ENCODE results near the gene ROR2. TPM values are rescaled to one million over a fixed set of nuclear protein-coding genes. Genes with fewer than 3 reads are reported as not detected.

The ROR2 gene
- total RNA-seq, 1 experiment from 2014 or later = 2.7 TPM

GRCh38 chr9:91599564-91599963 lies 350.5 kb downstream of the ROR2 start:
- Histone ChIP-seq H3T11ph (ENCODE audit: low read length) (no peak overlapping the region), H3K23me2 (ENCODE audit: insufficient read length, low read depth, low read length, poor library complexity, severe bottlenecking) (no peaks in the 10 kb centered on the region), H3K27me3 (ENCODE audit: insufficient read depth, low read length) (no peaks in the 10 kb centered on the region)

More at GRCh38 chr9:91599564-91599963, 350.5 kb downstream of the ROR2 start:
- no peak overlapping the region for H3K18ac ChIP-seq (ENCODE audit: insufficient read length, low read depth, low read length)
- no peak overlapping the region for H3K27ac ChIP-seq (ENCODE audit: insufficient read length, low read depth, low read length)
- no peak overlapping the region for H2BK5ac ChIP-seq (ENCODE audit: insufficient read length, low read length)
- H3K27me3 Mint-ChIP-seq (ENCODE audit: low read depth) = no peaks in the 10 kb centered on the region; the same call in 1 of the 2 replicates
- no peak overlapping the region for H3K23ac ChIP-seq (ENCODE audit: insufficient read length, low read depth, low read length)
- no peaks in the 10 kb centered on the region for H3K4me1 ChIP-seq (ENCODE audit: insufficient read depth, low read length)
- H4K5ac ChIP-seq (ENCODE audit: insufficient read length, low read depth, low read length) = no peak overlapping the region
- no peaks in the 10 kb centered on the region for H3K79me2 ChIP-seq (ENCODE audit: insufficient read depth, low read length)
- no peak overlapping the region for H2BK12ac ChIP-seq (ENCODE audit: insufficient read length, low read depth, low read length)
- no peaks in the 10 kb centered on the region; a peak in 1 of 5 replicates for H3K9me3 Mint-ChIP-seq
- WGBS (ENCODE audit: extremely low coverage, insufficient read length, low lambda C conversion rate) = no CpG with 5 or more reads among the region's 3 CpGs
- H3K36me3 Mint-ChIP-seq (ENCODE audit: insufficient read depth in 1 of 3, low read depth in 3 of 3) = no peaks in the 10 kb centered on the region
- H3K9ac ChIP-seq (ENCODE audit: extremely low read depth, insufficient read length, low read length) = no peak overlapping the region
- peaks cover 6 to 8% of the 10 kb centered on the region in 2 experiments for H3K4me1 Mint-ChIP-seq
- H3K4ac ChIP-seq (ENCODE audit: low read depth, low read length) = no peak overlapping the region
- H2BK15ac ChIP-seq (ENCODE audit: low read depth, low read length) = no peak overlapping the region
- DNase-seq = no peak
- H3K79me1 ChIP-seq (ENCODE audit: insufficient read depth, low read depth, low read length, poor library complexity, severe bottlenecking) = no peaks in the 10 kb centered on the region
- H3K9me3 ChIP-seq (ENCODE audit: control insufficient read depth, low read depth, low read length) = no peaks in the 10 kb centered on the region
- H3K56ac ChIP-seq (ENCODE audit: insufficient read length, low read depth, low read length) = no peak overlapping the region
- H3K27ac Mint-ChIP-seq = no peak overlapping the region
- no peak overlapping the region for H4K91ac ChIP-seq (ENCODE audit: insufficient read length, low read depth, low read length)
- no peaks in the 10 kb centered on the region for H4K20me1 ChIP-seq (ENCODE audit: control insufficient read depth, insufficient read depth, insufficient read length)
- no peak for TF ChIP-seq CTCF (conservative IDR thresholded peaks at IDR 0.05)
- H3K4me3 Mint-ChIP-seq = no peak overlapping the region
- H2AK5ac ChIP-seq (ENCODE audit: insufficient read length, low read length) = no peak overlapping the region
- no peak overlapping the region for H2BK120ac ChIP-seq (ENCODE audit: low read depth, low read length, poor library complexity, severe bottlenecking)
- H3K14ac ChIP-seq (ENCODE audit: insufficient read depth, low read length) = no peak overlapping the region
- no peak overlapping the region for H2BK20ac ChIP-seq (ENCODE audit: low read depth, low read length, poor library complexity, severe bottlenecking)
- H3K4me2 ChIP-seq (ENCODE audit: insufficient read depth, insufficient read length, low read length) = no peak overlapping the region
- H2AFZ ChIP-seq (ENCODE audit: low read length) = no peak overlapping the region
- no peak overlapping the region for H4K8ac ChIP-seq (replicated peaks; ENCODE audit: insufficient read length, low read depth, low read length)
